Measurements from ENCODE around the gene TM2D3.
A peak's percentile ranks its signal among the peaks of the same experiment; 100 is the strongest.

Gene TM2D3, protein sequence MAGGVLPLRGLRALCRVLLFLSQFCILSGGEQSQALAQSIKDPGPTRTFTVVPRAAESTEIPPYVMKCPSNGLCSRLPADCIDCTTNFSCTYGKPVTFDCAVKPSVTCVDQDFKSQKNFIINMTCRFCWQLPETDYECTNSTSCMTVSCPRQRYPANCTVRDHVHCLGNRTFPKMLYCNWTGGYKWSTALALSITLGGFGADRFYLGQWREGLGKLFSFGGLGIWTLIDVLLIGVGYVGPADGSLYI

DNA sequence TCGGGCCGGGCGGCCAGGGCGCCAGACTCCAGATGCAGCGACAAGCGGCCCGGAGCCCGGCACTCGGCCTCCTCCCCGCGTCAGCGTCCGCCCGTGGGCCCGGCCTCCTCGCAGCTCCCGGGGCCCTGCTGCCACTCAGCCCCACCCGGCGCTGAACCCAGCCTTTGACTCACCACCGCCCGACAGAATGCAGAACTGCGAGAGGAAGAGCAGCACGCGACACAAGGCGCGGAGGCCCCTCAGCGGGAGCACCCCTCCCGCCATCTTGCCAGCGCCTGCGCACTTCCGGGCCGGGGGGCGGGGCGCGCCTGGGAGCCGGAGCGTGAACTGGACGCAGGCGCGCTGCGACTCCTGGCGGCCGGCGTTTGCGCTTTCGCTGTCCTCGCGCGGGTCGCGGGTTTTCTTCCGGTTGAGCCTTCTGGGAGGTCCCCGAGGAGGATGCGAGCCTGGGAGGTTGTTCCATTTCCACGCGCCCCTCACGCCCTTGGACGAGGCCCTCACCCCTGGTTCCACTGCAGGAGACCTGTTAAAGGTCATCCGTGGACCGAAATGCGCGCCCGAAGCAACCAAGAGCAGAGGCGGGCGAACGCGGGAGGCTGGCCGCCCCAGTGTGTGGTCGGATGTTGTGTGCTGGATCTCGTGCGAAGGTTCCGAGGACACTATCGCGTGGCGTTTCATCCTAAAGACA, at the start of gene TM2D3:
TM2D3 (minus strand) TSS at position 284 of the 688 bp plus-strand sequence; CDS start at position 264, 20 bp downstream.
- H3K4me3 ChIP-seq (replicated peaks; ENCODE audit: low read depth, low read length), result peak within 1 kb of the TSS; percentile 94
- TF ChIP-seq, protein P1, sequence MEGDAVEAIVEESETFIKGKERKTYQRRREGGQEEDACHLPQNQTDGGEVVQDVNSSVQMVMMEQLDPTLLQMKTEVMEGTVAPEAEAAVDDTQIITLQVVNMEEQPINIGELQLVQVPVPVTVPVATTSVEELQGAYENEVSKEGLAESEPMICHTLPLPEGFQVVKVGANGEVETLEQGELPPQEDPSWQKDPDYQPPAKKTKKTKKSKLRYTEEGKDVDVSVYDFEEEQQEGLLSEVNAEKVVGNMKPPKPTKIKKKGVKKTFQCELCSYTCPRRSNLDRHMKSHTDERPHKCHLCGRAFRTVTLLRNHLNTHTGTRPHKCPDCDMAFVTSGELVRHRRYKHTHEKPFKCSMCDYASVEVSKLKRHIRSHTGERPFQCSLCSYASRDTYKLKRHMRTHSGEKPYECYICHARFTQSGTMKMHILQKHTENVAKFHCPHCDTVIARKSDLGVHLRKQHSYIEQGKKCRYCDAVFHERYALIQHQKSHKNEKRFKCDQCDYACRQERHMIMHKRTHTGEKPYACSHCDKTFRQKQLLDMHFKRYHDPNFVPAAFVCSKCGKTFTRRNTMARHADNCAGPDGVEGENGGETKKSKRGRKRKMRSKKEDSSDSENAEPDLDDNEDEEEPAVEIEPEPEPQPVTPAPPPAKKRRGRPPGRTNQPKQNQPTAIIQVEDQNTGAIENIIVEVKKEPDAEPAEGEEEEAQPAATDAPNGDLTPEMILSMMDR (IDR thresholded peaks at IDR 0.05; ENCODE audit: low read length, missing control alignments), result peak; percentile 48
- DNase-seq (ENCODE audit: low read depth), result peak; percentile 91

DNA sequence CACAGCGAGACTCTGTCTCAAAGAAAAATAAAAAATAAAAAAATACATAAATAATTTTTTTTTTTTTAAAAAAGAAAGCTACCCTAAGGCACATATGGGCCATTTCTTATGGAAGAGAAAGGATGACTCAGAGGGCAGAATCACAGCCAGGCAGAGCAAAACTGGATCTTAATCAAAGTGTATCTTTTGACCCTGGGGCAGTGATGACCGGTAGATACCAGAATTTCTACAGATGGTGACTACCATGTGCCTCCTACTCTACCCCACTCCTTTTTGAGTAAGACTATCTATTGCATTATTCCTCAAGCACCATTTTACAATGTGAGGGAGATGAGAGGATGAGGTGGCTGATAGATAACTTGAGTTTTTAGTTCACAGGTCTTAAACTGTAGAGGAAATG, 46.1 kb upstream of the TM2D3 start:
- TF ChIP-seq, protein P1 (IDR thresholded peaks at IDR 0.05; ENCODE audit: low read length, missing control alignments), result no peak
- DNase-seq (ENCODE audit: low read depth), result no peak
- H3K4me3 ChIP-seq (replicated peaks; ENCODE audit: low read depth, low read length), result no peak overlapping the region

DNA sequence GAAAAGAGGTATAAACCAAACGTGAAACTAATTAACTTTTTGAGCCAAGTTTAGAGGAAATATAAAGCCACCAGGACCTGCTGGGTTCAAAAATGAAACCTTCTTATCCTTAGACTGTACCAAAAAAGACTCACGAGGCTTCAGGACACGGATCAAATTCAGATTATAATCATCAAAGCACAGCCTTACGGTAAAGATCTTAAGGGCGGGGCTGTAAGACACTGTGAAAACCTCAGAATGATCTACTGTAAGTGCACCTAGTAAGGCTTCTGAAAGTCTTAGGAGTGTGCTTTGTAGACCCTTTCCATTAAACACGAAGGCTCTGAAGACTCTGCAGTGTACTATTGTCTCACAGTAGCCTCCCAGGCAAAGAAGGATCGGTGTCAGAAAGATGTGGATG, 45.3 kb upstream of the TM2D3 start:
- TF ChIP-seq, protein P1 (IDR thresholded peaks at IDR 0.05; ENCODE audit: low read length, missing control alignments), result no peak
- no peak for DNase-seq (ENCODE audit: low read depth)
- H3K4me3 ChIP-seq (replicated peaks; ENCODE audit: low read depth, low read length), result no peak overlapping the region

DNA sequence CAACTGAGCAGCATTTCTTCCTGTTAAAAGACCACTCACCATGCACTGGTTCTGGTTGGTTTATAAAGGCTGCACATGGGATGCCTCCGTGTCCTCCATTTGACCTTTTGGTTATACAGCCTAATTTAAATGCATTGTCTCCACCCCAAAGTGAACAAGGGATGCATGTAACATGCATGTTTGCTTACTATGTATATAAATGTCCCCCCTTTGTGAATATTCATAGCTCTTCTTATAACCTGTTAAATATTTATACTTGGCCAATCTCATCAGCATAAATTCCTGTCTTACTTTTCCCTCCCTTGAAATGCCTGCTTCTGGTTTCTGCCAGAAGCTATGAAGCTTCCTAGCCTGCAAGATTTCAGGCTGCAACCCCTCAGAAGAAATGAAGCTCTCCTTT, 44.6 kb upstream of the TM2D3 start:
- H3K4me3 ChIP-seq (replicated peaks; ENCODE audit: low read depth, low read length), result no peak overlapping the region
- DNase-seq (ENCODE audit: low read depth), result no peak
- TF ChIP-seq, protein P1 (IDR thresholded peaks at IDR 0.05; ENCODE audit: low read length, missing control alignments), result no peak

DNA sequence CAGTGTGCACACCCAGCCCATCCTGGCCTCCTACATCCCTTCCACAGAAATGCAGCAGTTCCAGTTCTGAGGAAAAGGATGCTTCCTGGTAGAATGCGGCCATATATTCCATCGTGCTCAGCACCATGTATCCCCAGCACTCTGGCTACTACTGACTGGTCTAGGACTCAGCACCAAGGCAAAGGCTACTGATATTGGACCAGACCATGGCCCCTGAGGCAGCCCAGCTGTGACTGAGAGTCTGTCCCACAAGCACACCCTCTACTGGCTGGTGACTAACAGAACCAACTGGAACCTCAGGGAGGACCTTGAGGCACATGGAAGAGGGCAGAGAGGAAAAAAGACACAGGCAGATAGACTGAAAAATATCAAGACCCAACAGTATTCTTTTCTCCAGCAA, 42.1 kb upstream of the TM2D3 start:
- no peak for DNase-seq (ENCODE audit: low read depth)
- TF ChIP-seq, protein P1 (IDR thresholded peaks at IDR 0.05; ENCODE audit: low read length, missing control alignments), result no peak
- no peak overlapping the region for H3K4me3 ChIP-seq (replicated peaks; ENCODE audit: low read depth, low read length)

DNA sequence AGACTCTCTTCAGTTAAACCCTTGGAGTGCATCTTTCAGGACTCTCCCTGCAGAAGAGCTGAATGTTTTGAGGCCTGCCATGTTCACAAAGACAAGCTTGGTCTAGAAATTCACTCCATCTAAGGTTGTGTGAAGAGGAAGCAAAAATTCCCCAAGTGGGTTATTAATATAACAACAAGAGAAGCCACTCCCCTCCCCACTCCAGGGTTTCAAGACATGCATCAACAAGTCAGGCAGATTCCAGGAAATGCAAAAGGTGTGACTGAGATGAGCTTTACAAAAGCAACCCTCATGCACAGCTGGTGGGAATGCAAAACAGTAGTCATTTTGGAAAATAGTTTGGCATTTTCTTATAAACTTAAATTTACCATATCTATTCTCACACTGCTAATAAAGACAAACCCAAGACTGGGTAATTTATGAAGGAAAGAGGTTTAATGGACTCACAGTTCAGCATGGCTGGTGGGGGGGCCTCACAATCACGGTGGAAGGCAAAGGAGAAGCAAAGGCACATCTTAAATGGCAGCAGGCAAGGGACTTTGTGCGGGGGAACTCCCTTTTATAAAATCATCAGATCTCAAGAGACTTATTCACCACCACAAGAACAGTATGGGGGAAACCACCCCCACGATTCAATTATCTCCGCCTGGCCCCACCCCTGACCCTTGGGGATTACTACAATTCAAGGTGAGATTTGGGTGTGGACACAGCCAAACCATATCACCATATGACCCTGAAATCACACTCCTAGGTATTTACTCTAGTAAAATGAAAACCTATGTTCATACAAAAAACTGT, 40.8 kb upstream of the TM2D3 start:
- no peak for DNase-seq (ENCODE audit: low read depth)
- H3K4me3 ChIP-seq (replicated peaks; ENCODE audit: low read depth, low read length), result no peak overlapping the region
- TF ChIP-seq, protein P1 (IDR thresholded peaks at IDR 0.05; ENCODE audit: low read length, missing control alignments), result no peak
